SU-DHL-6 (cell line): Measurements from ENCODE around the gene SPTLC1.

ENCODE experiments used
- CTCF ChIP-seq: fragments of 200-600 bp; sonication (generic); IDR thresholded peaks from one replicate; pipeline ENCODE4 v1.5.1; 2017; ENCODE audit warnings: antibody characterized with exemption, mild to moderate bottlenecking, low read length, moderate library complexity; ENCODE audit not compliant: insufficient read depth, poor library complexity, severe bottlenecking
- EZH2phosphoT487 ChIP-seq: fragments of 200-600 bp; sonication (generic), shearing (Covaris generic); conservative IDR thresholded peaks from 2 replicates; pipeline ENCODE4 v1.6.1; 2018; ENCODE audit warnings: mild to moderate bottlenecking, antibody characterized with exemption, low read length, moderate library complexity, mixed read lengths

GRCh38 chr9:92004045-92004392, 111.2 kb downstream of the SPTLC1 start:
- no peak for TF ChIP-seq CTCF
- TF ChIP-seq EZH2phosphoT487: no peak
